Inflammatory macrophage (primary cell): ENCODE measurements around the gene TMEM106C.
"Not testable (repeated sequence)": the region's sequence is repeated elsewhere in the genome, so short reads cannot be mapped to it uniquely, and the experiment has no call there.

Experiments
- DNase-seq, 2 donors: peaks; one replicate each; pipeline ENCODE4 v3.0.0-alpha.2; 2020 to 2022

TMEM106C gene

DNA sequence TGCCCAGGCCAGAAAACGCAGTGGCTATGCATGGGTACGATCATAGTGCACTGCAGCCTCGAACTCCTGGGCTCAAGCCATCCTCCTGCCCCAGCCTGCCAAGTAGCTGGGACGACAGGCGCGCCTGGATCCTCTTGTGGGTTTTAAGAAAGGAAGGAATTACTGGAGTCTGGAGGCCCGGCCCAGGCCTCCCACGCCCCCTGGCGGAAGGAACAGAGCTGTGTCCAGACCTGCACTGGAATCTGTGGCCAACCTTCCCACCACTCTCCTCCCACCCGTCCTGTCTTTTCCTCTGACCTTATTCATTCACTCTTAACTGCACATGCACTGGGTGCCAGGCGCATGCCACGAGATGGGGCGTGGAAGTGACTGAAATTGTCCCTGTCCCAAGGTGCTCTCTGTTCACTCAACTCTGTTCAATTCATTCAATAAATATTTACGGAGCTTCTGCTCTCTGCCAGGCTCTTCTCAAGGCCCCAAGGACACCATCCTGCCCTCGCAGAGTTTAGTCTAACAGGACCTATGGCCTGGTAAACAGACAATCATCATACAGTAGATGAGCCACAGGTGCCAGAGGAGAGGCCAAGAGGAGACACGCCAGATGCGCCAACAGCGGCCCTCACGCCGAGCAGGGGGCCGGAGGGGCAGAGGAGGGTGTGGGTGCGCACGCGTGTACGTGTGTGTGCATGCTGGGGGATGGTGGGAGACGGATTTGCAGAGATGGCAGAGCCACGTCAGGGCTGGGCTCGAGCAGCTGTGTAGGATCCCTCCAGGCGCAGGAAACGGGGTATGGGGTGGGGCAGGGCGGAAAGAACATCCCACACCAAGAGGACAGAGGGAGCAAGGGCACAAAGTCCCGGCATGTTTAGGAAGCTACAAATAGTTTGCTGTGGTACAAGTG is 13.7 kb upstream of the TMEM106C start:
- DNase-seq, result peak; percentile 70 to 72

DNA sequence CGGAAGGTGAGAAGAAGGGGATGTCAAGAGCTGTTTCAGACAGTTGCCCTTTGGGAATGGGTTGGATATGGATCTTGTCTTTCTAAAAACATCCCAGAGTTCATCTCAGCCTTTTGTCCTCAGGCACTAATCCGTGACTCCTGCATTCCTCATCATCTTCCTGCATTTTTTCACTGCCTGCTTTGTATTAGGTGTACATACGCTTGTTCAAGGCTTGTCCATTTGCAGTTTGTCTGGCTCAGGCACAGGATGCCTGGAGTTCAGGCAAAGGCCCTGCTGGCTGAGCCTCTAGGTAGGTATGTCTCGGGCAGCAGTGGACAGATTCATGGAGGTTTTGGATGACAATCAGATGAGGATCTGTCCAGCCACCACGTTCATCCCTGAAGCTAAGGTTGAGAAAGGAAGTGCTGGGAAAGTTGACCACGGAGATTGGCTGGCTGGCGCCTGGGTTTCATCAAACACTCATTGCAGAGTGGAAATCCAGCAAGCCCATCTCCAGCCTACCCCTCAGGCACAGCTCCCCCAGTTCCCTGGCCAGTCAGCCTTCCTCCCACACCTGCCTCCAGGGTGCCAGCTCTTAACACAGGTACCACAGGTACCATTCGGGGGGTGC is 12.4 kb upstream of the TMEM106C start:
- no peak for DNase-seq

GRCh38 chr12:47954058-47954457 is 9.3 kb upstream of the TMEM106C start:
- no peak for DNase-seq

GRCh38 chr12:47954467-47955045 is 8.8 kb upstream of the TMEM106C start:
- DNase-seq, result no peak

- no peak for DNase-seq
These were observed 8.3 kb upstream of the TMEM106C start for GRCh38 chr12:47955059-47955458.

DNA sequence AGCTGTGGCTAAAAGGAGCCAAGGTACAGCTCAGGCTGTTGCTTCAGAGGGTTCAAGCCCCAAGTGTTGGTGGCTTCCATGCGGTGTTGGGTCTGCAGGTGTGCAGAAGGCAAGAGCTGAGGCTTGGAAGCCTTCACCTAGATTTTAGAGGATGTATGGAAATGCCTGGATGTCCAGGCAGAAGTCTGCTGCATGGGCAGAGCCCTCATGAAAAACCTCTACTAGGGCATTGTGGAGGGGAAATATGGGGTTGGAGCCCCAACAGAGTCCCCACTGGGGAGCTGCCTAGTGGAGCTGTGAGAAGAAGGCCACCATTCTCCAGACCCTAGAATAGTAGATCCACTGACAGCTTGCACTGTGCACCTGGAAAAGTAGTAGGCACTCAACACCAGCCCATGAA is 5.7 kb upstream of the TMEM106C start:
- not testable (repeated sequence) for DNase-seq

DNA sequence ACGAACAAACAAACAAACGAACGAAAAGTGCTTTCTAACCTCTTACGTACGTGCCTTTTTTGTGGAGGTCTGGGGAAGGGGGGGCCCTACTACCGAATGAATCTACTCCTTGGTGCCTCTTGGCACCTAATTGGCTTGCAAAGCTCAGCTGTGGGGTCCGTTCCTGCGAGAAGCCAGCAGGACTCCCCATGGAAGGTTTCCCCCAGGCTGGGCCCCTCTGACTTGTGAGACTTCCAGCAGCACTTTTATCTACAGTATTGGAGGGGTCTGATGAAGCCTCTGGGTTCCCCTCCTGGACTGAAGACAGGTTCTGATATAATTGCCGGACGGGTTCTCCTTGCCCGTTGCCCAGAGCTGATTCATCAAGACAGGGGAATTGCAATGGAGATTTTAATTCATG is 1.2 kb upstream of the TMEM106C start:
- no peak for DNase-seq

GRCh38 chr12:47964106-47964728 is 821 bp downstream of the TMEM106C start:
- no peak for DNase-seq

- DNase-seq, result no peak
These were observed 2.2 kb downstream of the TMEM106C start for GRCh38 chr12:47965581-47965980.

- no peak for DNase-seq
These were observed 4.3 kb downstream of the TMEM106C start for GRCh38 chr12:47967461-47968321.

GRCh38 chr12:47969845-47970244 is 6.4 kb downstream of the TMEM106C start:
- no peak for DNase-seq

DNA sequence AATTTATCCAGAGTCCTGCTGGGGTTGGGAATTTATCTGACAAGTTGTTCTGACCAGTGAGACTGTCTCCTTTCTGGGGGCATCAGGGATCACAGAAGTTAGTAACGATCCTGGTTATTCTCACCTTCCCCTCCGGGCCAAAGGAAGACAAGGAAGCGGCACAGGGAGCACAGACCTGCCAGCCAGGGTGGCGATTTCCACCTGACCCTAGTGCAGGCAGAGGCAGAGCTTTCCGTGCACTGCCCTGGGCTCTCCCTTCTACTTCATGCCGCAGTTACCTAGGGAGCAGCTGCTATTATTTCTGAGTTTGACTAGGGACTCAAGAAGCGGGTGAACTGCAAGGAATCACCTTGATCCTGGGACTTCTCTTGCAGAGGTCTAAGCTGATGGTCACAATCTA is 7.4 kb downstream of the TMEM106C start:
- no peak for DNase-seq

DNA sequence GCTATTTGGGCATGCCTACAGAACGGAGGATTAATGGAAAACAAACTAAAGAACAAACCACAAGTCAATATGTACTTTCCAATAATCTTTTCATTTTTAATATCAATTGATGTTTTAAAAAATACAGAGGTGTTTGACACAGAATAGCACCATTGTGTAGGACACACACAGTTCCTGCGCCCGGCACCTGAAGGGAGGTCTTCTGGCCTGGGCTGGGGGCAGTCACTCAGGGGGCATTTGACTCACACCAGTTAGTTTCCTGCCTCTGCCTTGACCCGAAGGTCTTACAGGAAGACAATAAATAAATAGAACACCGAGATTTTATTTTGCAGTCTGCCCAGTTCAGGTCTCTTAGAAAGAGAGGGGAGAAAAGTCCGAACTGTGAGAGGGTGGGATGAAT is 9.5 kb downstream of the TMEM106C start:
- DNase-seq, result no peak

DNA sequence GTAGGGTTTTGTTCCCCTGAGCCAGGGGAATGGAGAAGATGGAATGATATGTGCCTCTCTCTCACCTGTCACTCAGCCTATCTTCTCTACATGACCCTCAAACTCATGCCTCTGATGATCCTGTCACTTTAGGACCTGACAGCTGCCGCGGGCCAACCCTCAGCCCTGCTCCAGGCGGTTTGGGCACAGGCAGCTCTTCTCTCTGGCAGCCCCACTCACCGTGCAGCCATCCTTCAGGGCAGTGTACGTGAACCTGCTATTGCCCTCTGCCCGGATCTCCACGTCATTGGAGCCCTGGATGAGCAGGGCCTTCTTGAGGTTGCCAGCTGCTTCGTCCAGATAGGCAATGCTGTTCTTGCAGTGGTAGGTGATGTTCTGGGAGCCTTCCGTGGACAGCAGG is 10.5 kb downstream of the TMEM106C start:
- DNase-seq, result no peak

DNA sequence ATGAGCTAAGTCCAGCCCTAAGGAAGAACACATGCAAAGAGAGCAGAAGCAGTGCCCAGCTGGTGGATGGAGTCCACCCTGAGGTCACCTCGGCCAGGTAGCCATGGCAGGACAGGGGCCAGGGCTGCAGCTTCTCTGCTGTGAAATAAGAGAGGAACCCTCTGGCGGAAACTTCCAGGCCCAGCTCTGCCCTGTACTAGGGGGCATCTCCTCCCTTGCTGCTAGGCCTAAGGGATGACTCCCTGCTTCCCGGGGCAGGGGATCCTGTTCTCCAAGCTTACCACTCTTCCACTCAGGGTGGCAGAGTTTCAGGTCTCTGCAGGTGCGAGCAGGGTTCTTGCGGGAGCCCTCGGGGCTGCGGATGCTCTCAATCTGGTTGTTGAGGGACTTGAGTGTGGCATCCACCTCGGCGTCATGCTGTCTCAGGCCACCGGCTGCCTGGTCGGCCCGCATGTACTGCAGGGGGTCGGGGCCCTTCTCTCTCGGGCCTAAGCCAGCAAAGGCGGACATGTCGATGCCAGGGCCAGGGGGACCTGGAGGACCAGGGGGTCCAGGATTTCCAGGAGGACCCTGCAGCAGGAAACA is 11.7 kb downstream of the TMEM106C start:
- no peak for DNase-seq

GRCh38 chr12:47975816-47976215 is 12.4 kb downstream of the TMEM106C start:
- DNase-seq, result no peak

GRCh38 chr12:47977046-47977771 is 13.8 kb downstream of the TMEM106C start:
- no peak for DNase-seq

DNA sequence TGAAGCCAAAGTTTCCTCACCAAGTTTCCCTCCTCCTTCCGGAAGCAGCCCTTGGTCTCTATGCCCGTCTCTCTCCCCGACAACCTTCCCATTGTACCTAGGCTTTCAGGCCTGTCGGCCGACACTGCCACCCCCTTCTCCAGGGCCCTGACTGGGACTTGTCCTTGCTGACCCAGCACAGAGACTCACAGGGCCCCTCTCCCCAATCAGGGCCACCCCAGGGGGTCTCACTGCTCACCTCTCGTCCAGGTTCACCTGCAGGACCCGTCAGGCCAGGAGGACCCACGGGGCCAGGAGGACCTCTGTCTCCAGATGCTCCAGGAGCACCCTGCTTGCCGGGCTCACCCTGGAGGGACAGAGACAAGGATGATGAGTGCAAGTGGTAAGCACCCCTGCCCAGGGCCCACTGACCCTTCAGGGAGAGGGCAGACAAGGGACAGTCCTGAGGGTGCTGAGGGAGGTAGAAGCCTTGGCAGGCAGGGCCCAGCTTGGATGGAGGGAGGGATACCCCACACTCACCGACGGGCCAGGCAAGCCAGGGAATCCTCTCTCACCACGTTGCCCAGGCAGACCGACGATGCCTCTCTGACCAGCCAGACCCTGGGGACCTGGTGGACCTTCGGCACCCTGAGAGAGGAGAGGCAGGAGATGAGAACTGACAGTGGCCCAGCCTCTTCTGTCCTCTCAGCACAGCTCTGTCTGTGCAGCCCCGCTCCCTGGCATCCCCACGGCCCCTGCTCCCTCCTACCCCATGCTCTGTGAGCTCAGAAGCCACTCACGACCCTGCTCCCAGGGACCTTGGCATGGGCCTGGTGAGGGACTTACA is 14.6 kb downstream of the TMEM106C start:
- DNase-seq, result no peak

GRCh38 chr12:47978598-47978873 is 15.1 kb downstream of the TMEM106C start:
- DNase-seq, result no peak

DNA sequence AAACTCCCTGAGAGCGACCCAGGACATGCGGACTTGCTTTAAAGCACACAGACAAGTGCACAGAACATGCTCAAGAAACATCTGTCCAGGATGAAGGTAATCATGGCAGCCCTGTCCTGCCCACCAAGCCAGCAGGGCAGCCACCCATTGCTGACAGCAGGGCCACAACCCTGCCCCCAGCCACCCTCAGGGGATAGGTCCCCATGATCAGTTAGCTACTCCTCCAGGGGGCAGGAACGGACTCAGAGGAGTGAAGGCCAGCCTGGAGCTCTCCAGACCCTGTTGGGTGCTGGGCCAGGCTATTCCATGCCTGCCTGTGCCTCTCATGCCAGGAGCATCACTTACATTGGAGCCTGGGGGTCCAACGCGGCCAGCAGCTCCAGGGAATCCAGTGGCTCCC is 15.8 kb downstream of the TMEM106C start:
- DNase-seq, result no peak

DNA sequence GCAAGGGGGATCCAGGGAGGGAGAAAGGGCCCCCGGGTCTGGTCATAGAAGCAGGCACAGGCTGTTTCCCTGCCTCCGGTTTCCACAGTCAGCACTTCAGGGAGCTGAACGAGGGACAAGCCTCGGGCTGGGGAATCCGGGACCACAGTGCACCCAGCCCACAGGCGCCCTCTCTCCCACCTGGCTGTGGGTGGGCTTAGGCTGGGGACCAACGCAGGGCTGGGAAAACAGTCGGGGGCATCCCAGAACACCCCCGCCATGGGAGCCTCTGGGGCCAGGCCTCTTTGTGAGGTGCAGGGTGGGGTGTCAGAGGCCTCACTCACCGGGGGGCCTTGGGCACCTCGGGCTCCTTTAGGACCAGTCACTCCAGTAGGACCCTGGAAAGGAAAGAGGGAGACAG is 16.3 kb downstream of the TMEM106C start:
- DNase-seq, result no peak
